NCI-H2171 (cell line): Measurements from ENCODE around the gene HECW1.

Source experiments
- DNase-seq: peaks from one replicate; lab custom pipeline; 2025; lab: John Stamatoyannopoulos, UW

The HECW1 gene

GRCh38 chr7:43372676-43373355 lies 260.4 kb downstream of the HECW1 start:
- DNase-seq: no peak

- DNase-seq: no peak
These were observed 264.9 kb downstream of the HECW1 start for GRCh38 chr7:43377196-43377960.

- DNase-seq: no peak
These were observed 266.8 kb downstream of the HECW1 start for GRCh38 chr7:43379210-43379609.

- DNase-seq: no peak
These were observed 272.3 kb downstream of the HECW1 start for GRCh38 chr7:43384616-43385308.

- DNase-seq: no peak
These were observed 272.8 kb downstream of the HECW1 start for GRCh38 chr7:43385309-43385680.

- no peak for DNase-seq
These were observed 273.4 kb downstream of the HECW1 start for GRCh38 chr7:43385856-43386255.

GRCh38 chr7:43387932-43388331 lies 275.5 kb downstream of the HECW1 start:
- no peak for DNase-seq

- DNase-seq: no peak
These were observed 278.1 kb downstream of the HECW1 start for GRCh38 chr7:43390576-43390975.

- DNase-seq: no peak
These were observed 279.1 kb downstream of the HECW1 start for GRCh38 chr7:43391518-43391917.

GRCh38 chr7:43392638-43393330 lies 280.3 kb downstream of the HECW1 start:
- no peak for DNase-seq

- no peak for DNase-seq
These were observed 282.1 kb downstream of the HECW1 start for GRCh38 chr7:43394441-43395130.

GRCh38 chr7:43395351-43395750 lies 282.9 kb downstream of the HECW1 start:
- no peak for DNase-seq

- DNase-seq: no peak
These were observed 283.8 kb downstream of the HECW1 start for GRCh38 chr7:43396187-43396740.

- DNase-seq: no peak
These were observed 286.4 kb downstream of the HECW1 start for GRCh38 chr7:43398831-43399230.

- DNase-seq: no peak
These were observed 293.5 kb downstream of the HECW1 start for GRCh38 chr7:43405948-43406347.

GRCh38 chr7:43406961-43407360 lies 294.5 kb downstream of the HECW1 start:
- DNase-seq: no peak

- no peak for DNase-seq
These were observed 296.5 kb downstream of the HECW1 start for GRCh38 chr7:43408981-43409380.

- no peak for DNase-seq
These were observed 305.0 kb downstream of the HECW1 start for GRCh38 chr7:43417455-43417854.

- DNase-seq: no peak
These were observed 318.0 kb downstream of the HECW1 start for GRCh38 chr7:43430411-43430810.

GRCh38 chr7:43431020-43431595 lies 318.7 kb downstream of the HECW1 start:
- DNase-seq: no peak

GRCh38 chr7:43433639-43434038 lies 321.2 kb downstream of the HECW1 start:
- DNase-seq: no peak
